C4-2B (cell line): ENCODE data around the gene CD300LG.

Source experiments
- CTCF ChIP-seq: fragments of 450-650 bp; conservative IDR thresholded peaks from 2 replicates; pipeline ENCODE4 v1.5.1; 2017; ENCODE audit warnings: mild to moderate bottlenecking
- ZFX ChIP-seq: fragments of 450-650 bp; IDR thresholded peaks from 2 replicates; pipeline ENCODE4 v1.6.1; 2017

- no peak for TF ChIP-seq ZFX
- TF ChIP-seq CTCF, result no peak
These were observed 21.4 kb downstream of the CD300LG start for GRCh38 chr17:43868226-43868994.
